ENCODE measurements around the gene CSHL1.

GRCh38 chr17:63940584-63940983 is 29.5 kb upstream of the CSHL1 start:
- no peak for TF ChIP-seq CTCF (IDR thresholded peaks at IDR 0.05; ENCODE audit: low read depth, low read length, poor library complexity, severe bottlenecking)
- TF ChIP-seq EZH2phosphoT487 (IDR thresholded peaks at IDR 0.05; ENCODE audit: borderline replicate concordance, low read length), result no peak

Measured in DOHH2 (cell line).